Panc1 (cell line): ENCODE measurements around the gene ECEL1.
"Not testable (repeated sequence)": the region's sequence is repeated elsewhere in the genome, so short reads cannot be mapped to it uniquely, and the experiment has no call there.

ENCODE experiments used
- CTCF ChIP-seq: fragments of 450-650 bp; IDR thresholded peaks from 2 replicates; pipeline ENCODE4 v1.5.1; 2017; ENCODE audit warnings: mild to moderate bottlenecking
- POLR2AphosphoS5 ChIP-seq: IDR thresholded peaks from 2 replicates; pipeline ENCODE4 v1.6.1; 2012; ENCODE audit warnings: mild to moderate bottlenecking, low read depth, low read length, moderate library complexity
- REST ChIP-seq, 2 experiments: IDR thresholded peaks; 2 replicates each; pipeline ENCODE4 v1.6.1; 2011 to 2012; ENCODE audit warnings: low read depth in 2 of 2, control low read depth in 1 of 2, low read length in 1 of 2, mild to moderate bottlenecking in 1 of 2, moderate library complexity in 1 of 2; ENCODE audit not compliant: insufficient read depth in 1 of 2

GRCh38 chr2:232446266-232446777 lies 41.3 kb downstream of the ECEL1 start:
- TF ChIP-seq CTCF = peak; percentile 73
- not testable (repeated sequence) for TF ChIP-seq POLR2AphosphoS5; REST (IDR thresholded peaks at IDR 0.05; ENCODE audit: insufficient read depth in 1 of 2, low read depth in 2 of 2, low read length in 1 of 2)
